RPMI8226 (cell line): ENCODE measurements around the gene RTP4.

ENCODE experiments used
- DNase-seq: peaks from one replicate; pipeline ENCODE4 v3.0.0-alpha.2; 2015

Gene RTP4, protein sequence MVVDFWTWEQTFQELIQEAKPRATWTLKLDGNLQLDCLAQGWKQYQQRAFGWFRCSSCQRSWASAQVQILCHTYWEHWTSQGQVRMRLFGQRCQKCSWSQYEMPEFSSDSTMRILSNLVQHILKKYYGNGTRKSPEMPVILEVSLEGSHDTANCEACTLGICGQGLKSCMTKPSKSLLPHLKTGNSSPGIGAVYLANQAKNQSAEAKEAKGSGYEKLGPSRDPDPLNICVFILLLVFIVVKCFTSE

DNA sequence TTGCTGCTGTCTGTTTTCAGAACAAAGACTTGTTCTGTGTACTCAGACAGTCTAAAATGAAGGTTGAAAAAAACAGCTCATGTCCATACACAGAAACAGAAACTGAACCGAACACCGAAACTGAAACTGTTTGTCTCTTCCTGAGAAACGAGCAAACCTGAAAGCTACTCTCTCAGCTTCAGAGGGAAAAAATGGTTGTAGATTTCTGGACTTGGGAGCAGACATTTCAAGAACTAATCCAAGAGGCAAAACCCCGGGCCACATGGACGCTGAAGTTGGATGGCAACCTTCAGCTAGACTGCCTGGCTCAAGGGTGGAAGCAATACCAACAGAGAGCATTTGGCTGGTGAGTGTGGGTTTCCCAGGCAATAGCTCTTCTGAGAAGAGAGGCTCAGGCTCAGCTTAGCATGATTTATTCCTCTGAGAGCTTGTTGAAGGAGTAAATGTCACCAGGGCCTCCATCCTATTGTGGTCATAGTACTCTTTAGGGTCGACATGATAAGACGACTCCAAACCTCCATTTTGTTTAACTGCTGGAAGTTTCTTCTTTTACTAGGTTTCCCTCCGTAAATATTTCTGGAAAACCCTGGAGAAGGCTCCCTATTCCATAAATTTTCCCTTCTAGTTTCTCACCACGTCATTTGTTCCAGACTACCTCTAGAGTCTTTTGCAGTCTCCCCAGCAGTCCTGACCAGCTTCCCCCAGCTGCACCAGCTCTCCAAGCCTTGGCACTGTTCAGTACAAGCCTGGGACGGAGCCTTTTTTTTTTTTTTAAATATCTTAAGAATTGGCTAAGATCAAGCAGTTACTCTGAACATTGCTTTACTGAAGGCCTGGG lies at the start of gene RTP4:
RTP4 (plus strand) TSS at position 135 of the 838 bp plus-strand sequence; CDS start at position 192, 57 bp downstream.
- DNase-seq = peak; percentile 85

DNA sequence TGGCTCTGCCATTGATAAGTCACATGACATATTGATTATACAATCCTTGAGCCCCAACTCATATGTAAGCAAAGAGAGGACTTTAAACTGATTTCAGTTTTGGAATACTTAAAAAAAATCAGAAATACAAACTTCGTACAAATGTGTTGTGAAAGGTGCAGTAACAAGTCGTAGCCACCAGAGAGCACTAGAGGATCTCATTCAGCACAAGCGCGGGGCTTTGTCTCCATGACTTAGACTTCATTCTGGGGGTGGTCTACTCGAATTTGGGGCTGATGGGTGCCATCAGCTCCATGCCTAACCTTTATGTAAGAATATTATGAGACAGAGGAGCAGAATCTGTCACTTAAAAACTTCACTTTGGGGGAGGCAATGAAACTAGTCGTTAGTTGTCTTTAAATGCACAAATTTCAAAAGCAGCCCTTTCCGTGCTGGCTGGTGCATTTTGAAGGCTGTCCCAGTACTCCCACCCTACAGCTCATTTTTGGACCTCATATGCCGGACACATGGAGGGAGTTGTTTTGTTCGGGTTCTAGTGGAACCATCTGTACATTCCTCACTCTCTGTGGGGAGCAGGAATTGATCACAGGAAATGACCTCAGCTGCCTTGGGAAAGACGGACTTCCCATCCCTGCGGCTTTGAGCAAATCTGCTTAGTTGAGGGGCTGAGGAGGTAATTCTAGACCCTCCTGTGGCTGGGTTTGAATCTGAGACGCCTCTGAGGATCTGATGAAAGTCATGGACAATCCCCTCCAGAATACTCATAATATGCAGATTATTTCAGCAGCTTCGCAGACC lies 49.2 kb upstream of the RTP4 start:
- DNase-seq = peak; percentile 54

DNA sequence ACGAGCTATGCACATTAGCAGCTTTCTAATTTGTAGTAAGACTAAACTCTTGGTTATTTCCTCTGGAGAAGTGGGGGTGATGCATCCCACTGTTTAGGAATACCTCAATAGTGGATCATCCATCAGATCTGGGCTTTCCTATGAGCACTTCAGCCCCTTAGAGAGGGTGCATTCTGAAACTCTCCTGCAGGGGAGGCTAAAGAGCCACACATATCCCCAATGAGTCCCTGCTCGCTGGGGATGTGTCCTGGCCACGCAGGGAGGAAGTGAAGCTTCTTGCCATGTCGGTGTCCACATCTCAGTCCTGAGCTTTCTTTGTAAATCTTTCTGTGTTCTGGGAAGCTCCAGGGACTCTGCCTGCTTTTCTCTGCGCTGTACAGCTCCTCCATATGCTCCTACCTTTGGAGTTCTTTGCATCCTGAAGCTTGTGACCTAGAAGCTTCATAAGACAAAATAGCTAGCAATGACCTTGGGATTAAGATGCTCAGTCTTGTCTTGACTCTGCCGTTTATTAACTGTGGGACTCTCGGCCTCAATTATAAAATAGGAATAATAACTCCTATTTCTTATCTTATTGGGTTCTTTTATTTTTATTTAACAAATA lies 48.4 kb upstream of the RTP4 start:
- DNase-seq = peak; percentile 71

DNA sequence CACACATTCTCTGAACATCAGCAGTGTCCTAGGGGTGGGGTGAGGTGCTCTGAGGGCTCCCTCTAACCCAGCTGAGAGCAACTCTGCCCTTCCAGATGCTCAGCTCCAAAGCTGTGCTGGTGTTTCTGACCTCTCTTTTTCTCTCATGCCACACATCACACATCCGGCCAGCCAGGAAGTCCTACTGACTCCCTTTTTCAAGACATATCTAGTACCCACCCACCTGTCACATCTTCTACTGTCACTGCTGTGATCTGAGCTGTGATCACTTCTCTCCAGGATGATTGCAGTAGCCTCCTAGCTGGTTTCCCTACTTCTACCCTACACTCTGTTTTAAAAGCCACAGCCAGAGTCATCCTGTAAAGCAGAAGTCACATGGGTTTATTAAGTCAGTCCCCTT lies 46.4 kb upstream of the RTP4 start:
- DNase-seq = no peak

DNA sequence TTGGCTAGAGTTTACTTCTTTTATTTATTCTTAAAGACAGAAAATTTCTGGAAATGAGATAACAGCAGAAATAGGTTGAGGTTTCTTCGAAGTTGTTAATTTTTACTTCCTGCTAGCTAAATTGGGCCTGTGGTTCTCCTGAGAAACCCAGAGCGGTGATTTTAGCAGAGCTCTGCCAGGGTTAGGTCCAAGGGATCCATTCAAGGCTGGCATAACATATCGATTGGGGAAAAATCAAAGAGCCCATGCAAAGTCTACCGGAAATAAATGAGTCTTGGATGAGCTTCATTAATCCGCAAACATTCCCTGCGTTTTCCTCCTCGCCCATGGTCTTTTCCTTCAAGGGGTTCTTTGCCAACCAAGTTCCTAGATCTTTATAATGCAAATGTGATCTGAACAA lies 45.9 kb upstream of the RTP4 start:
- DNase-seq = no peak

DNA sequence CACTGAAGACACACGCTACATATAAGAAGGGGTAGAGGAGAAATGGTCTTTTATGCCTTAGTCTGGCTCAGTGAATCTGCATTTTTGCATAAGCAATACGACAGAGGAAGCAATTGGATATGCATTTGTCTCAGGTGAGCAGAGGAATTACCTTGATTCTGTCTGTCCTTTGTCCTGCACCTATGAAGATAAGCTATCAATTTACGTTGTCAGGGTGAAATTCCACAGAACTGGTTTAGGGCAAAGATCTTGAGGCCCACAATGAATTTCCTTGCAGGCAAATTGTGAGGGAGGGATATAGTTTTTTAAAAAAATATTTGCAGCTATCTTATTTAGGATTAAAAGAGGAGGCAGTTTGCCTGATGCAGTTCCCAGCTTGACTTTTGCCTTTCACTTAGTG lies 45.1 kb upstream of the RTP4 start:
- DNase-seq = no peak

DNA sequence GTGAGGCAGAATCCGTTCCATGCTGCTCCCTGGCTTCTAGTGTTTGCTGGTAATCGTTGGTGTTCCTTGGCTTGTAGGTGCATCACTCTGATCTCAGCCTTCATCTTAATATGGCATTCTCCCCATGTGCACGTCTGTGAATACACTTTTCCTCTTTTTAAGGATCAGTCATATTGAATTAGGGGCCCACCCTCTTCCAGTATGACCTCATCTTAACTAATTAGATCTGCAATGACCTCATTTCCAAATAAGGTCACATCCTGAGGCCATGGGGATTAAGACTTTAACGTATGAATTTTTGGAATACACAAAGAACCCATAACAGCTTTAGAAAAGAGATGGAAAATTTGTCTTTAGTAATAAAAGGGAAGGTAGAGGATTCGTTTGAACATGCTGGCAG lies 42.6 kb upstream of the RTP4 start:
- no peak for DNase-seq

DNA sequence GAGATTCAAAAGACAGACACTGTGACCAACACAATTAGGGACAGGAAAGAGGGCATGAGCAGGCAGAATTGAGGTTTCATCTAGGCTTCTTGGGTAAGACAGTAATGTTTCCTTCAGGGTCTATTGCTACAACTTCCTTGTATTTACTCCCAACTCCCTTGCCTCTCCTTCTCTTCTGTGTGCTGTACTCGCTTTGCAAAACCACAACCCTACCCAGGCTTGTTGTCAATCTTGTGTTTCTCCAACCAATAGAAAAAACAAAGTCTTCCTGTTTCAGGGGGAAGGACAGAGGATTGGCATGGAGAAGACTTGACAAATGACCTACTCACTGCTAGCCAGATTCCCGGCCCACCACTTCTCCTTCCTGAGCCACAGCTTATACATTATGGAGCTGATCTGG lies 40.3 kb upstream of the RTP4 start:
- DNase-seq = no peak

DNA sequence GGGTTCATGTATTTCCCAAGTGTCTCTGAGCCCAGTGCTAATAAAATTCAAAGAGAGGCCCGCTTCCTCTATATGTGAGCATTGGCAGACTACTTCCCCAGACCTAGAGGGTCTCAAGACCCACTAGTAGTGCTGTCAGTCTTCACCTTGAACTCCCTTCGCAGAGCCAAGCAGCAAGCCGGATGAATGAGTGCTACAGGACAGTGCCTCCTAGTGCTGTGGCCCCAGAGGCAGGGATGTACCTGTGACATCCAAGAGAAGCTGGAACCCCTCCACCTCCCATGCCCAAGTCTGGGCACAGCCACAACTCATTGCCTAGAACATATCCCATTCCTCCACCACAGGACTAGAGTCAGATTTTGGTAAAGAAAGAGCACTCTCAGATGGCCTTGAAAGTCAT lies 39.5 kb upstream of the RTP4 start:
- no peak for DNase-seq

DNA sequence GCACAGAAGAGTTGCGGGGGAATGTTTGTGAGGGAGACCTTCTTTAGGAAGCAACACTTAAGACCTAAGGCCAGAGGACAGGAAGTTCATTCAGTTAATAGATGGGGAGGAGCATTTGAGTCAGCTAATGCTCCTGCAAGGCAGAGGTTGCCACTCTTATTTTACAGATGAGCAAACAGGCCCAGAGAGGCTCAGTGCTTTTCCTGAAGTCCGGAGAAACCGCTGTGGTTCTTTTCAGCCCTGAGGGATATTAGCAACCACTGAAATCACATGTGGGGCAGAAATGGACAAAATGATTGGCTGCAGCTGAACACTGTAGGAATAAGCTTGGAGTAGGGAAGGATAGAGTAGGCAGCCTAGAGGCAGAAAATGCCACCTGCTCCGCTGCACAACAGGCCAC lies 33.3 kb upstream of the RTP4 start:
- no peak for DNase-seq

DNA sequence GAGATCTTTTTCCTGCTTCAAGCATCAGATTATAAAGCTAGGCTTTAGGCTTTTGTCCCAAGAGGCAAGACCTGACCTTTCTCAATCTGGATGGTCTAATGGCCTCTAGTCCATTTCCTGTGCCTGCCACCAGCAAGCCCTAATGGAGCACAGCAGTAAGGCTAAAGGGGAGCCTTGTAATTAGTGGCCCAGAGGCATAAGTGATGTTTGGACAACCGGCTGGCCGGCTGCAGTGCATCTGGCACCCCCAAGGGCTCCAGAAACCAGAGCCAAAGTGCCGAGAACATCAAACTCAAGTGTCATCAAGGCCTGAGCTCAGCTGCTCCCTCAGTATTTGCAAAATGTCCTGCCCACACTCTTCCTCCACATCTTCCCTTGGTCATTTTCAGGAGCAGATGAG lies 31.9 kb upstream of the RTP4 start:
- DNase-seq = no peak

DNA sequence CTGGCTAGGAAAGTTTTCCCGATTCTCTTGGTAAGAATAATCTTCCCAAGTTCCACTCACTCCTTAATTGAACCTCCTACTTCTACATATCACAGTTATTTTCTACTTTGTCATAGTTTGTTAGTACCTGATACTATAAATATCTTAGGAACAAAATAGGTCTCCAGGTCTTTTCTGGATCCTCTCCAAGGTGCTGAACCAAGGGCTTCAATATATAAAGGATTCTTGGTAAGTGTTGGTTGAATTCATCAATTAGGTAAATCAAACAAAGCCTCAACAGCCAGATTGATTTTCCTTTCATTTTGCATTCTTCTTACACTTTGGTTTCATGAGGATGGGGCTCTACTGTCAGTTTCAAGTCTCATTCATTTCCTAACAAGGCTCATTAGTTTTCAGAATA lies 27.6 kb upstream of the RTP4 start:
- DNase-seq = no peak

DNA sequence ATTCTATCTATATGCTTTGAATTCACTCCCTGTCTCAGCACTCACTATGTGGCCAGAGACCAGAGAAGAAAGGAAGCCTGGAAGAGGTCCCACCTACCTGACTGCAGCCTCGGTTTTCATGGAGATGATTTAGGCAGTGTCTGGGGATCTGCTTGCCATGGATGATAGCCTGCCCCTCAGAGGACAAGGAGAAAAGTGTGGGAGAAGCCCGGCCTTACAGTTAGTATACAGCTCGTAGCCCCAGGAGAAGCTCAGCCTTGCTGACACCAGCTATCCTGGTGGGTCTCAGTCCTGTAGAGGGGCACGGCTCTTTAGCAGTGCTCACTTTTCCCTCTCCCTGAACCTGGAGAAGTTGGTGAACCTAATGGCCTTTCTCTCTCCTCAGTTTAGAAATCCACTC lies 25.9 kb upstream of the RTP4 start:
- DNase-seq = no peak

DNA sequence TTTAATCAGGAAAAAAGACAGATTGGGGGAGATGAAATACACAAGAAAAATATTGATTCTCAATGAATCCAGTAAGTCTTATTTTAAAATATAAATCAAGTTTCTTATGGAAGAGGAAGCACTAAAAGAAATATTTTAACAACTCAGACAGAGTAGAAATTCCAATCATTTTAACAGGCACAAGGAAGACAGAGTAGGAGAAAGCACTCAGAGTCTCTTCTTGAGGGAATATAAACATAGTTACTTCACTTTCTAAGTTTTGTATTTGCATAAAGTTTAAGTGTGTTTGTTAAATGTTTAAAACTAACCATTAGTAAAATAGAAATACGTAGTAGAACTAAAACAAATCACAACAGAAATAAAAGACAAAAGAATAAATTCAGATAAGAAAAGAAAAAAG lies 24.5 kb upstream of the RTP4 start:
- no peak for DNase-seq

DNA sequence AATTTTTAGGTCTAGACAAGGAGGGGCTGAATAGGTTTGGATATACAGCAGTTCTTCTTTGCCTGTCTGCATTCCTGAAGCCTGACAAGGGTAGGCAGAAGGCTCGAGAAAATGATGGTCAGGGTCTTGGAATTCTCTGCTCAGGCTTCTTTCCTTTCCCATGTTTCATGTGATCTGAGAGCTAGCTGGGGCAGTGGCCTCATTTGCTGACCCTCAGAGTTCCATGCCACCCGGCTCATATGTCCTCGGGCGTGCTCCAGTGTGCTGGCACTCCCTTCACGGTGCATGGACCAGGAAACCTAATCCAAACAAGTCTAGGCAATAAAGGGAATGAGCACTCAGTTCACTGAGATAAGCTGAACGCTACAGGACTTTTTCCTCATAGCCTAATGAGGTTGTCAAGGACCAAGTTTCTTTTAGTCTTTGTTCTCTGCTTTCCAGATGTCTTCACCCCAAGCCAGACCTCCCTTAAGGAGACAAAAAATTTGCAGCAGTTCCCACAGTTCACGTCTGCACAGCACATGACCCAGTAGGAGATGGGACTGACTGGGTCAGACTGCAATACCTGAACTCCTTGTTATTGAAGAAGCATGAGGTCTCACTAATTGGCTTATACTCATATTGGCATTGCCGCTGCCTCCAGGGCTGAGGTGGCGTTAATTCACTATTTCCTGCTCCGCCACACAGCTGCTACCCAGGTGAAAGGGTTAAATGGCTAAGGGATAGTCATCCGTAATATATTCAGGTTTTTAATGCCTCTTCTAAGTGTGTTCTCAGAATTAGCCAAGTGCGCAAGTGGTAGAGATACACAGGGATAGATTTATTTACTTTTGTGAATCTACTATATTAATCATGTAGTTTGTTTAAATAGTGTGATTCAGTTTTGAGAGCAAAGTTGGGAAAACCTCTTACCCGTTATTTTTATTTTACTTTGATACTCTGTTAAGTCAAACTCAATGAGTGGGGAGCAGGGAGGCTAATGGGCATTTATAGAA lies 15.3 kb upstream of the RTP4 start:
- no peak for DNase-seq

DNA sequence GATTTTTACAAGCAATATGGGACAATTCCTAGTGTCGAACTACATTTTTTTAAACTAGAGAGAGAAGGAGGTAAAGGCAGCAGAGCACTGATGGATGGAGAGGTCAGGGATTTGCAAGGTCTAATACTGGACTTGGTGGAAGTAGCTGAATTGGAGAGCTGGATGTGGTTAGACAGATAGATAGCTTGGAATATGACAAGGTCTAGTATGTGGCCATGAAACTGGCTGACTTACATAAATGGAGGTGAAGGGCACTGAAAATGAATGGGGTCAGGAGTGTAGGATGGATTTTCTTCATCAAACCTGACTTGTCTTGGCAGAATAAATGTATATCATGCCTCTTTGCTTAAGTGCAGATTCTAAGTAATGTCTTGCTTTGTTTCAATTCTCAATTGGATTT lies 10.1 kb upstream of the RTP4 start:
- DNase-seq = no peak

DNA sequence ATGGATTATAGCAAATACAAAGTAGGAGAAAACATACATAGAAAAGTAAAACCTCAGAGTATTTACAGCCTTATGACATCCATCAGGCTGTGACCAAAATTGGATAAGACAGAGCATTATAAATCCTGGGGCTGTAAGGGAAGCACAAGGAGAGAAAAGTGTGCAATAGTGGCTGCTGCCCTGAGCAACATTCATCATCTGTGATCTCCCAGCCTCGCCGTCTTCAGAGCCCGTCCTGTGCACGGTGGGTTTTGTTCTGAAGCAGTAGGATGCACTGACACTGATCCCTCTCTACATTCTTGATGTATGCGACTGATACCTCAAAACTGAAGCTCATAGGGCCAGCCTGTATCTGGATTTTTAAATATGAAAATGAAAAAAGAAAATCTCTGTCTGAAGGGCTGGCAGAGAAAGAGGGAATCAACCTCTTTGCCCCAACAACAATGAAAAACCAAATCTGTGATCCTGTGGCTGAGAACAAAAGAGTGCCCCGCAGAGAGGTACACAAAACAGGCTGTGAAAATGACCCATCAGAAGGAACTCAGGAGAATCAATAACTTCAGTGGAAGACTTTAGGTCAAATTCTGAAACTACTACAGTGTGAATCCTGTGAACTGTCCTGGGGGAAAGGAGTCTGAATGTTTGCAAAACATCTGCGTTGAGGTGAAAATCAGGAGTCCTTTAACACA lies 8.2 kb upstream of the RTP4 start:
- no peak for DNase-seq

DNA sequence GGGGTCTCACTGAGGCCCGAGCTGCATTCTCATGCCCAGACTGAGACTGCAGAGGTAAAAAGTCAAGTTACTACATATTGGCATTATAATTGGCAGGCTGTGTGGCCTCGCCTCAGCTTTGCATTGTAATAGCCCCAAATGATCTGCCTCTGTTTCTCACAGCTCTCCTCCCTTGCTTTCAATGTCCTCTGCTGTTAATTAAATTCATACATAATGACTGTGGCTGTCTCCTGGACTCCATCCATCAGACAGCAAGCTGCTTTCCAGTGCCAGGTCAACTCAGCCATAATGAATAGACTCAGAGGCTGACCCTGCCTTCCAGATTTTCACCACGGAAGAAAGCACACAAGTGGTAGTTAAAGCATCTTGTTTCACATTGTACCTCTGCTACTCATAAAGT lies 7.6 kb upstream of the RTP4 start:
- DNase-seq = no peak

DNA sequence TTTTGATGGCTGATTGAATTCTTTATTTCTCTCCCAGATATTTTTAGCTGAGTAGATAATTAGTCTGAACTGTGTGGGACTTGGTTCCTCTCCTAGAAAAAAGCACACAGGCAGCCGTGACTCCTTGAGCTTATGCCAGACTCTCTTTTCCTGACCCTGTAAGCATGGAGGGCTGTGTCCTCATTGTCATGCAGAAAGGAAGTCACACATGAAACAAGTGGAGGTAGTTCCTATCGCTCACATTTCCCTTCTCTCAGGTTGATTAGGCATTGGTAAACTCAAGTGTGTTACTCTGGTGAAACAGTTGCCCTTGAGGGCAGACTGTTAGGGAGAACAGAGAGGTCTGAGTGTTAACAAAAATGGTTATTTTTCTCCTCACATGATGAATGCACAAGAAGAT lies 6.3 kb upstream of the RTP4 start:
- DNase-seq = no peak

DNA sequence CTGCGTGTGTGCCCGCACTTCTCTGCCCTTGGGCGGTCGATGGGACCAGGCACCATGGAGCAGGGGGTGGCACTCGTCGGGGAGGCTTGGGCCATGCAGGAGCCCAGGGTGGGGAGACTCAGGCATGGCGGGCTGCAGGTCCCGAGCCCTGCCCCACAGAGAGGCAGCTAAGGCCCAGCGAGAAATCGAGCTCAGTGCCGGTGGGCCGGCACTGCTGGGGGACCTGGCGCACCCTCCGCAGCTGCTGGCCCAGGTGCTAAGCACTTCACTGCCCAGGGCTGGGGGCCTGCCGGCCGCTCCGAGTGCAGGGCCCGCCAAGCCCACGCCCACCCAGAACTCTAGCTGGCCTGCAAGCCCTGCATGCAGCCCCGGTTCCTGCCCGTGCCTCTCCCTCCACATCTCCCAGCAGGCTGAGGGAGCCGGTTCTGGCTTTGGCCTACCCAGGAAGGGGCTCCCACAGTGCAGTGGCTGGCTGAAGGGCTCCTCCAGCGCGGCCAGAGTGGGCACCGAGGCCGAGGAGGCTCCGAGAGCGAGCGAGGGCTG lies 553 bp upstream of the RTP4 start:
- no peak for DNase-seq

DNA sequence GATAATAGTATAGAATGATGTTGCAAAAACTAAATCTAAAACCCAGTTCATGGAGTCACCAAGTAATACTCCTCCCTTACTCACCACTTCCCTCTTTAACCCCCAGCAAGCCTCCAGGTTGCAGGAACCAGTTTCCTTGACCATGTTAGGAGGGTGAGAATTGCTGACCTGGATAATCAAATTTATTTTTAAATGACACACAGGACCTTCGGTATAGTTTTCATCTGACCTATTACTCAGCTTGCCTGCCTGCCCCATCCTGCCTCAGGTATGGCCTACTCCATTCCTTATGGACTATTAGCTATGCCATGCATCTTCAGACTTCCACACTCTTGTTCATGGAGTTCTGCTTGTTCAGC lies 883 bp downstream of the RTP4 start:
- DNase-seq = peak; percentile 57
